Spleen (tissue), 11 donors: ENCODE measurements around the gene SV2B. TPM values are rescaled to one million over a fixed set of nuclear protein-coding genes. Genes with fewer than 3 reads are reported as not detected.

Experiments
- DNase-seq: peaks from one replicate; pipeline ENCODE4 v3.0.0-alpha.2; 2020
- H3K27ac ChIP-seq, 8 donors: fragments of 200-600 bp; sonication (generic) in 7 of 8; 1 replicate in 4 of 8; 2 replicates in 4 of 8; pipeline versions ENCODE4 v1.5.0 to v1.8.0; 2016 to 2021; ENCODE audit warnings: inconsistent platforms in 4 of 8, mild to moderate bottlenecking in 4 of 8, moderate library complexity in 1 of 8
- H3K27me3 ChIP-seq, 7 donors: fragments of 200-600 bp; sonication (generic) in 6 of 7; replicated peaks in 1 of 7; 1 replicate in 4 of 7; 2 replicates in 3 of 7; pipeline versions ENCODE4 v1.5.0 to v1.8.0; 2016 to 2021; ENCODE audit warnings: inconsistent platforms in 3 of 7, mild to moderate bottlenecking in 1 of 7
- H3K36me3 ChIP-seq, 6 donors: fragments of 200-600 bp; sonication (generic) in 5 of 6; 1 replicate in 4 of 6; 2 replicates in 2 of 6; pipeline versions ENCODE4 v1.5.0 to v1.8.0; 2016 to 2021; ENCODE audit warnings: inconsistent platforms in 2 of 6
- H3K4me1 ChIP-seq, 6 donors: fragments of 200-600 bp; sonication (generic) in 5 of 6; 1 replicate in 3 of 6; 2 replicates in 3 of 6; pipeline versions ENCODE4 v1.5.0 to v1.8.0; 2016 to 2021; ENCODE audit warnings: inconsistent platforms in 3 of 6
- H3K4me3 ChIP-seq, 8 donors: fragments of 200-600 bp; sonication (generic) in 7 of 8; 1 replicate in 4 of 8; 2 replicates in 4 of 8; pipeline versions ENCODE4 v1.5.0 to v1.8.0; 2016 to 2021; ENCODE audit warnings: inconsistent platforms in 4 of 8, mild to moderate bottlenecking in 4 of 8, moderate library complexity in 2 of 8
- H3K9me3 ChIP-seq, 8 donors: fragments of 200-600 bp; sonication (generic) in 7 of 8; 1 replicate in 4 of 8; 2 replicates in 4 of 8; pipeline versions ENCODE4 v1.5.0 to v1.8.0; 2016 to 2021; ENCODE audit warnings: inconsistent platforms in 4 of 8
- POLR2A ChIP-seq, 3 donors: fragments of 450-650 bp; IDR thresholded peaks; one replicate each; pipeline ENCODE4 v1.5.1; 2017; ENCODE audit warnings: antibody characterized with exemption in 3 of 3, mild to moderate bottlenecking in 1 of 3
- POLR2AphosphoS5 ChIP-seq, 3 donors: sonication (generic); formaldehyde crosslinking; IDR thresholded peaks; one replicate each; pipeline ENCODE4 v1.5.1; 2017; ENCODE audit warnings: antibody characterized with exemption in 3 of 3
- WGBS, 5 donors: extraction: QIAGEN DNeasy Blood & Tissue Kit in 3 of 5; methylation state at CpG; one replicate each; pipeline versions ENCODE4 v1.1.5 to v1.1.7; 2013 to 2018; 5-methylcytosine and 5-hydroxymethylcytosine counted together
- intact Hi-C: fragments of 100-400 bp; cut with DNase I; formaldehyde crosslinking; loops from one replicate; pipeline ENCODE4 v1.15.0; 2023; ENCODE audit warnings: low total_unique reads
- polyA plus RNA-seq, 3 donors: library from polyadenylated mRNA; stranded (reverse); fragments of 200-250 nt; gene quantifications; one replicate each; pipeline ENCODE4 v1.2.1, GENCODE V29; 2013
- total RNA-seq, 7 donors: library from RNA; depleted of rRNA in 3 of 7; stranded (reverse); fragments of >200 nt in 3 of 7; fragmentation: NEBNext Ultra II Directional in 4 of 7; extraction: Animal tissue kit (Norgen Biotek cat#: 25700) in 4 of 7; gene quantifications; one replicate each; pipeline versions ENCODE4 v1.1.0 to v1.2.1, GENCODE V29; 2016 to 2021
- TF ChIP-seq, protein P1 (sequence below), 11 experiments: fragments of 200-600 bp in 7 of 11; fragments of 450-650 bp in 4 of 11; sonication (generic) in 4 of 11; IDR thresholded peaks in 8 of 11; conservative IDR thresholded peaks in 3 of 11; 1 replicate in 7 of 11; 2 replicates in 4 of 11; pipeline versions ENCODE4 v1.4.0 to v1.8.0; 2016 to 2021; ENCODE audit warnings: antibody characterized with exemption in 11 of 11, inconsistent platforms in 4 of 11, mild to moderate bottlenecking in 1 of 11
- donor health status: healthy with polysubstance abuse.
- donor health status: DM: no; HTN: no; CAD: no; lungs with moderate emphysema.
- donor health status: DM: no; HTN: no; CAD: no.
- donor health status: Bipolar disorder and iron deficiency.
- donor health status: healthy.
- donor health status: DM: no; HTN: no; CAD: no.
- donor health status: DM: yes; HTN: yes; CAD: no.

The SV2B gene
- total and polyA plus RNA-seq, 10 donors, result 0.07 to 1.2 (median 0.48) TPM

DNA sequence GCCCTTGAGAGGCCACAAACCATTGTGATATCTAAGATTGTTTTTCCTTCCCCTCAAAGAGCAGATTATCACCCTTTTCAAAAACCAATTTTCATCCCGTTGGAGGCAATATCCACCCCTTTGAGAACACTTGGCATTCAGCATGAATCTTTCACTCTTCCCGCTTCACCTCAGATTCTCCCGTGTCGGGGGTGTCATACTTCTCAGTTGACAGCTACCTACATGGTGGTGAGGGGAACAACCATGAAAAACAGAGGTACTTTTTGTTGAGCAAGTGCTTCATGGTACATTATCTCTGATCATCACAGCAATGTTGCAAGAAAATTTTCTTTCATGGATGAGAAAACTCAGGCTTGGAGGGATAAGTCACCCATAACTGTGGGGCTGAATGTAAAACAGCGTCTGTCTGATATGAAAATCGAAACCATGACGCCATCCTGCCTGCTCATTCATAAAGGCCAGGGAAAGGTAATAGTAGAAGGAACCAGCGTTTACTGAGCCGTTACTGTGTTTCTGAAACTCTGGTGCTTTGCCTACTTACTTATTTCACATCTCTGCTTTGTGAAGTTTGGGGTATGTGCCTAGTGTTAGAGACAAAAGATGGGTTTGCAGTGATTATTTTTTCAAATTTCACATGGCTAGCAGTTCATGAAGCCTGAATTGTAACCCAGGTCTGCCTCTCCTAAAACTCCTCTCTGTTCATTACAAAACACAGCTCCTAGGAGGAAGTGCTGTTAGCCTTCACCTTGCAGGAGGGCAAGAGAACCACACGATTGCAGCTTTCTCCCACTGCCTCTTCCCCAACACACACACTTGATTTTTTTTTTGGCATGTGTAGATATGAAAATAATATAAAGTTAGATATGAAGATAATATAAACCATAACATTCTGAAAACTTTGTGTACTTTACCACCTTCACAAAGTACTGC is 35.4 kb downstream of the SV2B start:
- Histone ChIP-seq H3K4me1 (no peaks in the 10 kb centered on the region), H3K27me3 (peaks cover 0 to 32% (median 6%) of the 10 kb centered on the region in 7 donors)

DNA sequence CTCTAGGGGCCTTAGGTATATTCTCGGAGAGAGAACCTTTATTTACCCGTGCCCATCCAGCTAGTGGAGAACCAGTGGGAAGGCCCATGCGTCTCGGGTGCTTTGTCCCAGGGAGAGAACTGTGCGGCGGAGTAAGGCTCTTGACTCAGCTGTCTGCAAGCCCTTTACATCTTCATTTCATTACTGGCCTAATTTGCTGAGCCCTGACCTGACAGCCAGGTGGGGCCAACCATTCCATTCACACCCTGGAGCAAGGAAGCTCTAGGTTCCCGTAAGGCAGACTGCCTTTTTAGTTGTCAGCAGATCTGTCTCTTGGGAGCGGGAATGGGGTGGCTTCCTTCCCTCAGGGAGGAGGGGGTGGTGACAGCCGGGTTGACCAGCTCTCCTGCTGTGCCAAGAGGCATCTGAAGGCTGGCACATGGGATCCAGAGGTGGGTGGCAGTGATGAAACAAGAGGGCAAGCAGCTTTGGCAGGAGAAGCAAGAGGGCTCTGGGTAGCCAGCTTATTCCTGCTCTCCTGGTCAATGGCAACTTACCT is 36.4 kb downstream of the SV2B start:
- H3K27ac ChIP-seq, result no peak overlapping the region
- no peaks in the 10 kb centered on the region for H3K4me1 ChIP-seq
- peak overlapping the region in 1 of 8 donors; percentile 6 for H3K4me3 ChIP-seq
- peaks cover 0 to 10% (median 0%) of the 10 kb centered on the region in 8 donors for H3K9me3 ChIP-seq
- H3K27me3 ChIP-seq, result peaks cover 0 to 31% (median 6%) of the 10 kb centered on the region in 7 donors
- DNase-seq, result no peak
- TF ChIP-seq POLR2A (IDR thresholded peaks at IDR 0.05), result no peak
- TF ChIP-seq, protein P1, sequence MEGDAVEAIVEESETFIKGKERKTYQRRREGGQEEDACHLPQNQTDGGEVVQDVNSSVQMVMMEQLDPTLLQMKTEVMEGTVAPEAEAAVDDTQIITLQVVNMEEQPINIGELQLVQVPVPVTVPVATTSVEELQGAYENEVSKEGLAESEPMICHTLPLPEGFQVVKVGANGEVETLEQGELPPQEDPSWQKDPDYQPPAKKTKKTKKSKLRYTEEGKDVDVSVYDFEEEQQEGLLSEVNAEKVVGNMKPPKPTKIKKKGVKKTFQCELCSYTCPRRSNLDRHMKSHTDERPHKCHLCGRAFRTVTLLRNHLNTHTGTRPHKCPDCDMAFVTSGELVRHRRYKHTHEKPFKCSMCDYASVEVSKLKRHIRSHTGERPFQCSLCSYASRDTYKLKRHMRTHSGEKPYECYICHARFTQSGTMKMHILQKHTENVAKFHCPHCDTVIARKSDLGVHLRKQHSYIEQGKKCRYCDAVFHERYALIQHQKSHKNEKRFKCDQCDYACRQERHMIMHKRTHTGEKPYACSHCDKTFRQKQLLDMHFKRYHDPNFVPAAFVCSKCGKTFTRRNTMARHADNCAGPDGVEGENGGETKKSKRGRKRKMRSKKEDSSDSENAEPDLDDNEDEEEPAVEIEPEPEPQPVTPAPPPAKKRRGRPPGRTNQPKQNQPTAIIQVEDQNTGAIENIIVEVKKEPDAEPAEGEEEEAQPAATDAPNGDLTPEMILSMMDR (IDR thresholded peaks at IDR 0.05 in 8 of 11, conservative IDR thresholded peaks at IDR 0.05 in 3 of 11), result no peak
- TF ChIP-seq POLR2AphosphoS5 (IDR thresholded peaks at IDR 0.05), result no peak
- intact Hi-C loops, result no loop called here
- 76 to 84% (median 80%) methylated on average over 9 of the region's 9 CpGs for WGBS, 5 donors
- no peaks in the 10 kb centered on the region for H3K36me3 ChIP-seq

More for the DNA sequence above, 35.4 kb downstream of the SV2B start:
- intact Hi-C loops, result no loop called here
- TF ChIP-seq POLR2A (IDR thresholded peaks at IDR 0.05) (no peak), POLR2AphosphoS5 (IDR thresholded peaks at IDR 0.05) (no peak)
- TF ChIP-seq, protein P1 (IDR thresholded peaks at IDR 0.05 in 8 of 11, conservative IDR thresholded peaks at IDR 0.05 in 3 of 11), result no peak
- peaks cover 0 to 10% (median 0%) of the 10 kb centered on the region in 8 donors for H3K9me3 ChIP-seq
- H3K36me3 ChIP-seq, result no peaks in the 10 kb centered on the region
- no peak overlapping the region for H3K4me3 ChIP-seq
- DNase-seq, result no peak
- H3K27ac ChIP-seq, result no peak overlapping the region
- 69 to 83% (median 76%) methylated on average over 10 of the region's 10 CpGs for WGBS, 5 donors

DNA sequence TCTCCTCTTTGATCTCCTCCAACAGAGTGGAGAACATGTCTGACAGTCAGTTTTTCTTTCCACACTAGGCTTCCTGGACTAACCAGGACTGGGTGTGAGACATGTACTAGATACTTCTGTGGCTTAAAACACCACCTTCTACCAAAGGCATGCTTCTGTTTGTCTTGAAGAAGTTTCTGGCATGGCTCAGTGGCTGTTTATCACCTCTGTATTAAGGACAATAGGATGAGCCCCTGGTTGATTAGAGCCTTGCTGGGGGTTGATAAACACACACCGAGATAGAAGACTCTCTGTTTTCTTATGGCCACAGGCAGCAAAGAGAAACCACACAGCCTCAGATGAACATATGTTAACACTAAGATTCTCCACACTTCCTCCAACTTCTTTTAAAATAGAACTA is 40.5 kb downstream of the SV2B start:
- peaks cover 0 to 10% (median 0%) of the 10 kb centered on the region in 8 donors for H3K9me3 ChIP-seq
- intact Hi-C loops, result no loop called here
- DNase-seq, result no peak
- H3K4me3 ChIP-seq, result no peak overlapping the region
- no peak for TF ChIP-seq POLR2AphosphoS5 (IDR thresholded peaks at IDR 0.05)
- TF ChIP-seq POLR2A (IDR thresholded peaks at IDR 0.05), result no peak
- TF ChIP-seq, protein P1 (IDR thresholded peaks at IDR 0.05 in 8 of 11, conservative IDR thresholded peaks at IDR 0.05 in 3 of 11), result no peak
- no peaks in the 10 kb centered on the region for H3K4me1 ChIP-seq
- no peaks in the 10 kb centered on the region for H3K36me3 ChIP-seq
- H3K27me3 ChIP-seq, result peaks cover 0 to 24% (median 6%) of the 10 kb centered on the region in 7 donors
- H3K27ac ChIP-seq, result no peak overlapping the region
- WGBS, 5 donors, result 50 to 75% (median 66%) methylated on average over 1 of the region's 1 CpG

DNA sequence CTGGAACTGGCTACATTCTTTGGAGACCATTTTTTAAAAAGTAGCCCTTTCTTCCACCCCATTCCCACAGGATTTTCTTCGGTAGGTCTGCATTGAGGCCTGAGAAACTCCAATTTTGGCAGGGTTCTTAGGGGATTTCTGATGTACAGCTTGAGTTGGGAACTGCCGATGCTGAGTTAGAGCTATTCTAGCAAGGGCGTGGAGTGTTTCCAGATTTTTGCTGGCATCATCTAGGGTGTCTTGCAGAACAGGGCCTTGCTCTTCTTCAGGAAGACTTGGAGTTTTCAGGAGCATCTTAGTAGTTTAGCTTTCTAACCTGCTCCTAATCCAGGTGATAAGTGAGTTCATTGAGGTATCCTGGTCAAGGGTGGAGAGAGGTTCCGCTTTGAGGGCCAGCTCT is 41.0 kb downstream of the SV2B start:
- intact Hi-C loops, result no loop called here
- 71 to 89% (median 84%) methylated on average over 4 of the region's 4 CpGs for whole genome bisulfite sequencing, 5 donors
- no peak overlapping the region for H3K4me3 ChIP-seq
- no peak for TF ChIP-seq POLR2A (IDR thresholded peaks at IDR 0.05)
- no peak for TF ChIP-seq POLR2AphosphoS5 (IDR thresholded peaks at IDR 0.05)
- TF ChIP-seq, protein P1 (IDR thresholded peaks at IDR 0.05 in 8 of 11, conservative IDR thresholded peaks at IDR 0.05 in 3 of 11), result no peak
- no peaks in the 10 kb centered on the region for H3K36me3 ChIP-seq
- peaks cover 0 to 22% (median 6%) of the 10 kb centered on the region in 7 donors for H3K27me3 ChIP-seq
- no peak overlapping the region for H3K27ac ChIP-seq
- H3K9me3 ChIP-seq, result peaks cover 0 to 10% (median 0%) of the 10 kb centered on the region in 8 donors
- no peaks in the 10 kb centered on the region for H3K4me1 ChIP-seq
- no peak for DNase-seq
